Testis (tissue), 3 donors: ENCODE results near the gene TIMM13. TPM values are rescaled to one million over a fixed set of nuclear protein-coding genes. Genes with fewer than 3 reads are reported as not detected.

Experiments
- DNase-seq: peaks from one replicate; pipeline ENCODE4 v3.0.0-alpha.2; 2019
- H3K27ac ChIP-seq, 2 donors: fragments of 200-600 bp; sonication (generic); one replicate each; pipeline ENCODE4 v1.5.1; 2019
- H3K27me3 ChIP-seq: fragments of 200-600 bp; sonication (generic); one replicate; pipeline ENCODE4 v1.5.1; 2019
- H3K36me3 ChIP-seq: fragments of 200-600 bp; sonication (generic); one replicate; pipeline ENCODE4 v1.5.1; 2017; ENCODE audit warnings: low read depth; ENCODE audit errors: missing control alignments
- H3K4me1 ChIP-seq: fragments of 200-600 bp; sonication (generic); one replicate; pipeline ENCODE4 v1.5.1; 2019
- H3K4me3 ChIP-seq, 2 donors: fragments of 200-600 bp; sonication (generic); one replicate each; pipeline ENCODE4 v1.5.1; 2017 to 2019
- H3K9me3 ChIP-seq: fragments of 200-600 bp; sonication (generic); one replicate; pipeline ENCODE4 v1.5.1; 2017
- CTCF ChIP-seq, 3 experiments: fragments of 450-650 bp in 2 of 3; fragments of 200-600 bp in 1 of 3; sonication (generic) in 1 of 3; IDR thresholded peaks; one replicate each; pipeline ENCODE4 v1.5.1; 2016 to 2019; ENCODE audit warnings: antibody characterized with exemption in 3 of 3, mild to moderate bottlenecking in 2 of 3, moderate library complexity in 1 of 3
- POLR2A ChIP-seq: fragments of 450-650 bp; IDR thresholded peaks from one replicate; pipeline ENCODE4 v1.6.1; 2017; ENCODE audit warnings: antibody characterized with exemption, mild to moderate bottlenecking, moderate library complexity
- WGBS, 2 donors: methylation state at CpG; one replicate each; pipeline ENCODE4 v1.1.5; 2018; 5-methylcytosine and 5-hydroxymethylcytosine counted together
- intact Hi-C: fragments of 100-400 bp; cut with DNase I; formaldehyde crosslinking; loops from one replicate; pipeline ENCODE4 v1.15.1; 2023; ENCODE audit warnings: low total_unique reads
- polyA plus RNA-seq: library from polyadenylated mRNA; stranded (reverse); fragments of 350-450 nt; fragmentation: Illumina TruSeq; extraction: RNeasy Lipid Tissue Mini Kit (QIAGEN cat#74804); gene quantifications from one replicate; pipeline ENCODE4 v1.2.3, GENCODE V29; 2014; ENCODE audit warnings: low read depth, low replicate concordance; ENCODE audit not compliant: insufficient read depth
- total RNA-seq, 2 donors: library from RNA; depleted of rRNA; stranded (reverse); fragments of >200 nt; gene quantifications; one replicate each; pipeline ENCODE4 v1.2.3, GENCODE V29; 2016

Gene TIMM13
- total and polyA plus RNA-seq, 3 donors from 2014 or later: 57.5 to 66.6 (median 60.6) TPM

GRCh38 chr19:2429917-2430535, 2.6 kb upstream of the TIMM13 start:
- DNase-seq: no peak
- no peaks in the 10 kb centered on the region for H3K36me3 ChIP-seq
- H3K4me1 ChIP-seq: peaks cover 14% of the 10 kb centered on the region
- TF ChIP-seq CTCF (IDR thresholded peaks at IDR 0.05) (no peak), POLR2A (no peak)
- intact Hi-C loops: no loop called here
- no peak overlapping the region for H3K4me3 ChIP-seq
- H3K27me3 ChIP-seq: no peaks in the 10 kb centered on the region
- H3K27ac ChIP-seq: no peak overlapping the region
- 76% methylated on average over 20 to 25 of the region's 25 CpGs for WGBS, 2 donors
- no peaks in the 10 kb centered on the region for H3K9me3 ChIP-seq

GRCh38 chr19:2428756-2429711, 1.6 kb upstream of the TIMM13 start:
- H3K27ac ChIP-seq: no peak overlapping the region
- DNase-seq: no peak
- TF ChIP-seq POLR2A (no peak), CTCF (IDR thresholded peaks at IDR 0.05) (no peak)
- no peak overlapping the region for H3K4me3 ChIP-seq
- H3K36me3 ChIP-seq: no peaks in the 10 kb centered on the region
- H3K9me3 ChIP-seq: no peaks in the 10 kb centered on the region
- H3K4me1 ChIP-seq: peaks cover 23% of the 10 kb centered on the region
- intact Hi-C loops: no loop called here
- no peaks in the 10 kb centered on the region for H3K27me3 ChIP-seq
- WGBS, 2 donors: 39 to 62% methylated on average over 14 to 37 of the region's 37 CpGs

- no peaks in the 10 kb centered on the region for H3K27me3 ChIP-seq
- H3K27ac ChIP-seq: peak overlapping the region in 1 of 2 donors; percentile 99
- TF ChIP-seq POLR2A: no peak
- no peak for TF ChIP-seq CTCF (IDR thresholded peaks at IDR 0.05)
- peaks cover 30% of the 10 kb centered on the region for H3K4me1 ChIP-seq
- H3K9me3 ChIP-seq: no peaks in the 10 kb centered on the region
- H3K36me3 ChIP-seq: no peaks in the 10 kb centered on the region
- DNase-seq: peak; percentile 50
- WGBS, 2 donors: 6 to 23% methylated on average over 12 to 25 of the region's 25 CpGs
- intact Hi-C loops: no loop called here
- peak overlapping the region; percentile 93 to 96 for H3K4me3 ChIP-seq
Observed at GRCh38 chr19:2428321-2428690, 920 bp upstream of the TIMM13 start.

- intact Hi-C loops: no loop called here
- peaks cover 33% of the 10 kb centered on the region for H3K4me1 ChIP-seq
- peak overlapping the region; percentile 97 to 99 for H3K27ac ChIP-seq
- H3K4me3 ChIP-seq: peak overlapping the region; percentile 93 to 96
- TF ChIP-seq CTCF (IDR thresholded peaks at IDR 0.05) (no peak), POLR2A (no peak)
- WGBS, 2 donors: 5 to 13% methylated on average over 10 to 52 of the region's 66 CpGs
- H3K27me3 ChIP-seq: no peaks in the 10 kb centered on the region
- H3K36me3 ChIP-seq: no peaks in the 10 kb centered on the region
- no peaks in the 10 kb centered on the region for H3K9me3 ChIP-seq
- peak; percentile 60 for DNase-seq
Observed at GRCh38 chr19:2426611-2427428, 566 bp downstream of the TIMM13 start.
